AG04450 (cell line): ENCODE results near the gene CYB5A. TPM values are rescaled to one million over a fixed set of nuclear protein-coding genes. Genes with fewer than 3 reads are reported as not detected.

ENCODE experiments used
- CTCF ChIA-PET: fragments of 300-600, 350-600 bp; formaldehyde crosslinking; extraction: SDS; loops from one replicate; lab custom pipeline; 2022; ENCODE audit warnings: antibody characterized with exemption, inconsistent platforms; lab: Charles Lee
- POLR2A ChIA-PET: fragments of 350-600 bp; formaldehyde crosslinking; extraction: SDS; loops from one replicate; lab custom pipeline; 2021; ENCODE audit warnings: antibody characterized with exemption, inconsistent platforms; lab: Yijun Ruan, JAX
- DNase-seq: peaks from one replicate; pipeline ENCODE4 v3.0.0-alpha.2; 2011; ENCODE audit warnings: low read depth, low spot score
- H3K27ac ChIP-seq: one replicate; pipeline ENCODE4 v1.5.1; 2012; ENCODE audit warnings: low read depth, low read length, control low read depth
- H3K27me3 ChIP-seq: one replicate; pipeline ENCODE4 v1.6.0; 2012; ENCODE audit warnings: low read length; ENCODE audit not compliant: control insufficient read depth, insufficient read depth
- H3K4me3 ChIP-seq: 2 replicates; pipeline ENCODE4 v1.5.1; 2011; ENCODE audit warnings: mild to moderate bottlenecking, low read depth, low read length, control low read depth
- H3K9me3 ChIP-seq: 2 replicates; pipeline ENCODE4 v1.5.1; 2012; ENCODE audit warnings: low read length; ENCODE audit not compliant: control insufficient read depth, insufficient read depth
- polyA plus RNA-seq: library from polyadenylated mRNA; depleted of rRNA; stranded (reverse); fragments of >200 nt; gene quantifications from 2 replicates; pipeline ENCODE4 v1.2.3, GENCODE V29; 2011
- TF ChIP-seq, protein P1 (sequence below): IDR thresholded peaks from 2 replicates; pipeline ENCODE4 v1.5.1; 2011; ENCODE audit warnings: low read depth, low read length, control low read depth, inconsistent platforms

CYB5A gene
- polyA plus RNA-seq, 1 experiment, result 95.2 TPM

DNA sequence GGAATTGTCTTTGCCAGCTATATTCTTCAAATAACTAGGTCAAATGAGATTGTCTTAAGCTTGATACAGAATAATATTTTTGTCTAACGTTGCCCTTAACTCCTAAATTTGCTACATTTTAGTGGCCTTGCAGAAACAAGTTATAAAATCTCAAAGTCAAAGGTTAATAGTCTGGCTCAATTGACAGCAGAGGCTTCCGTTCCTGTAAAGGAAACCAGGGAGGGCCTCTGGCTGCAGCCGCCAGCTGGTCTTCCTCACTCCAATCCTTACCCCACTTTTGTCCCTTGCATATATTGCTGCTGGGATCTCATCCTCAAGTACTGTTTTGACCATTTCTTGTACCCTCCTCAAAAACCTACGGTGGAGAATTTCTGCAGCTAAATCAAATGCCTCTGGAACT is 17.1 kb downstream of the CYB5A start:
- H3K9me3 ChIP-seq, result no peaks in the 10 kb centered on the region
- no peak overlapping the region for H3K27ac ChIP-seq
- no peaks in the 10 kb centered on the region for H3K27me3 ChIP-seq
- no peak for DNase-seq
- no peak overlapping the region for H3K4me3 ChIP-seq
- POLR2A ChIA-PET, result no interaction called here
- CTCF ChIA-PET, result no interaction called here
- TF ChIP-seq, protein P1, sequence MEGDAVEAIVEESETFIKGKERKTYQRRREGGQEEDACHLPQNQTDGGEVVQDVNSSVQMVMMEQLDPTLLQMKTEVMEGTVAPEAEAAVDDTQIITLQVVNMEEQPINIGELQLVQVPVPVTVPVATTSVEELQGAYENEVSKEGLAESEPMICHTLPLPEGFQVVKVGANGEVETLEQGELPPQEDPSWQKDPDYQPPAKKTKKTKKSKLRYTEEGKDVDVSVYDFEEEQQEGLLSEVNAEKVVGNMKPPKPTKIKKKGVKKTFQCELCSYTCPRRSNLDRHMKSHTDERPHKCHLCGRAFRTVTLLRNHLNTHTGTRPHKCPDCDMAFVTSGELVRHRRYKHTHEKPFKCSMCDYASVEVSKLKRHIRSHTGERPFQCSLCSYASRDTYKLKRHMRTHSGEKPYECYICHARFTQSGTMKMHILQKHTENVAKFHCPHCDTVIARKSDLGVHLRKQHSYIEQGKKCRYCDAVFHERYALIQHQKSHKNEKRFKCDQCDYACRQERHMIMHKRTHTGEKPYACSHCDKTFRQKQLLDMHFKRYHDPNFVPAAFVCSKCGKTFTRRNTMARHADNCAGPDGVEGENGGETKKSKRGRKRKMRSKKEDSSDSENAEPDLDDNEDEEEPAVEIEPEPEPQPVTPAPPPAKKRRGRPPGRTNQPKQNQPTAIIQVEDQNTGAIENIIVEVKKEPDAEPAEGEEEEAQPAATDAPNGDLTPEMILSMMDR, result no peak

DNA sequence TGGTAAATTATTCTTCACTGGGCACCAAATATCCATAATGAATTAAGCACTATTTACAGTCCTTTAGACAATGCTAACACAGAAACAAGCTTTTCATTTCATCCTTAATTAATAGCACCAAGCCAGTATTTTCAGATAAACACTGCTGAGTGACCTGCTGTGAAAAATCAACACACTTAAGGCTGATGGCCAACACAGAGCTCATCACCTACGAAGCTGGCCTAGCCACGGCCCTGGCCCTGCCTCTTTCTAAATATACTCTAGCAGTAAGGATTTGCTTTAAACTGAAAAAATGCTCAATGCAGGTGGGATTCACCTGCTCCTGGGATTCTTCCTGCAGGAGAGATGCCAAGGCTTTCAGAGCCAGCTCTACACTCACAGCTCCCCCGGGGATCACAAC is 18.4 kb downstream of the CYB5A start:
- POLR2A ChIA-PET, result interaction anchor here (0.6 kb wide), 1 partner anchor 223 kb away, joined by 3 read pairs; the partner anchor contains the start of gene CNDP2

DNA sequence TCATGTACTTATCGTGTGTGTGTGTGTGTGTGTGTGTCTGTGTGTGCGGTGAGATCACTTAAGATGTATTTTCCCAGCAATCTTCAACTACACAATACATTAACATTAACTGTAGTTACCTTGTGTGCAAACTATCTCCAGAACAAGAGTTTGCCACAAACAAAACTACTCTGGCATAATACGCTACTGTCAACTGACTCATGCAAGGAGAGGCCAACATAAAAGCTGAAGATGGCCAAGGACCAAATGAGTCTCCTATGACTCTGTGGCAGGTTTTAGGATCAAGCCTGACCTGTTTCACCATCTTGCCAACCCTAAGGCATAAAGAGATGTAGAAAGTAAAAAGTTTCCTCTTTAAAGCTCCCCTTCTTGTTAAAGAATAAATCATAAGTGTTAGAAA is 20.1 kb downstream of the CYB5A start:
- Histone ChIP-seq H3K4me3 (no peak overlapping the region), H3K9me3 (no peaks in the 10 kb centered on the region), H3K27ac (no peak overlapping the region), H3K27me3 (no peaks in the 10 kb centered on the region)
- TF ChIP-seq, protein P1, result no peak
- no peak for DNase-seq
- POLR2A ChIA-PET, result no interaction called here
- CTCF ChIA-PET, result no interaction called here

More for the DNA sequence above, 18.4 kb downstream of the CYB5A start:
- Histone ChIP-seq H3K27ac (no peak overlapping the region), H3K9me3 (no peaks in the 10 kb centered on the region), H3K27me3 (no peaks in the 10 kb centered on the region), H3K4me3 (no peak overlapping the region)
- no peak for DNase-seq
- CTCF ChIA-PET, result no interaction called here
- TF ChIP-seq, protein P1, result no peak

DNA sequence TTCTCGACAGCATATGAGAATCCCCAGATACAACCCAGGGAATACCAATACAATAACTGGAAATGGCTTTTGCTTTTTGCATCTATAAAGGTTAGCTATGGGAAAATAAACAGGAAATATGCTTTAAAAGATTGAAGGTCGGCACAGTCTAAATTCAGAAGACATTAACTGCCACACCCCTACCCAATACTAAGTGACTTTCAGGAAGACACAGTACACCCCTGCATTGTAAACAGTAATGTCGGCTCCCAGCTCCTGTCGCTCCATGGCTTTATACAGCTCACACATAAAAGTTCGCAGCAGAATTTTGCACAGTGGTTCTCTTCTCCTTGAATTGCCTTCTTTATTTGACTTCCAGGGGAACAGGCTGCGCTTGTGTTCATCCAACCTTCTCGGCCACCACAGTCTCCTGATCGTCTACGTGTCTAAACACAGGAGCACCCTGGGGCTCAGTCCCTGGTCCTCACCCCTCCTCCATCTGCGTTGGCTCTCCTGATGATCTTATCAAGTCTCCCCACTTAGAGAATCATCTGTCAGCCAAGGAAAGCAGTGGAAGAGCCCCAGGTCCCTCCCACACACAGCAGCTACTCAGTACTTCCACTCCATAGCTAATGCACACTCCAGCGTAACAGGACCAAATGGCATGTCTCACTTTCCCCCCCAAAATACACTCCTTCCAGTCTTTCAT is 22.7 kb downstream of the CYB5A start:
- no peak overlapping the region for H3K27ac ChIP-seq
- no peaks in the 10 kb centered on the region for H3K27me3 ChIP-seq
- DNase-seq, result no peak
- TF ChIP-seq, protein P1, result no peak
- CTCF ChIA-PET, result no interaction called here
- no peaks in the 10 kb centered on the region for H3K9me3 ChIP-seq
- POLR2A ChIA-PET, result no interaction called here
- H3K4me3 ChIP-seq, result no peak overlapping the region

DNA sequence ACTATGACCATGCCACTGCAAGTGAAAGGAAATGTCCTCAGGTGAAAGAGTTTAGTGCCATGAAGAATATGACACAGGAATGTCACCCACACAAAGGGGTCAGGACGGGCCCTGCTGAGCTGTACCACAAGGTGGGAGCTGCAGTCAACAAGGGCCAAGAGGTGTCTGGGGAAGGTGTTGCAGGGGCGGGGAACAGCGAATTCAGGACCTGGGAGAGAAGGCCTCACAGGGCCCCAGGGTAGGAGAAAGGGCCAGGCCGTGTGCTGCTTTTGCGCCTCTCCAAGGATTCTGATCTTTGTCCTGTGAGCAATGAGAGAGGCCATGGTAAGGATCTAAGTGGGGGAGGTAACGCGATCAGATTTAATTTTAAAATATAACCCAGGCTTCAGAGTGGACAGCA is 23.6 kb downstream of the CYB5A start:
- POLR2A ChIA-PET, result no interaction called here
- no peak for DNase-seq
- TF ChIP-seq, protein P1, result no peak
- CTCF ChIA-PET, result no interaction called here
- Histone ChIP-seq H3K9me3 (no peaks in the 10 kb centered on the region), H3K4me3 (no peak overlapping the region), H3K27me3 (no peaks in the 10 kb centered on the region), H3K27ac (no peak overlapping the region)
